GM19099 (cell line): ENCODE data around the gene GJB4.

Source experiments
- POLR2A ChIP-seq: IDR thresholded peaks from 3 replicates; pipeline ENCODE4 v1.6.1; 2011; ENCODE audit warnings: low read depth; ENCODE audit not compliant: insufficient read length; ENCODE audit errors: extremely low read depth

Gene GJB4

GRCh38 chr1:34742667-34743270, 16.8 kb upstream of the GJB4 start:
- TF ChIP-seq POLR2A, result no peak

- no peak for TF ChIP-seq POLR2A
Observed at GRCh38 chr1:34743775-34744174, 15.8 kb upstream of the GJB4 start.

GRCh38 chr1:34744851-34745250, 14.7 kb upstream of the GJB4 start:
- TF ChIP-seq POLR2A, result no peak

- TF ChIP-seq POLR2A, result no peak
Observed at GRCh38 chr1:34745666-34746065, 13.9 kb upstream of the GJB4 start.

GRCh38 chr1:34746101-34746500, 13.4 kb upstream of the GJB4 start:
- TF ChIP-seq POLR2A, result no peak

GRCh38 chr1:34746785-34747637, 12.5 kb upstream of the GJB4 start:
- TF ChIP-seq POLR2A, result no peak

GRCh38 chr1:34747638-34747941, 11.9 kb upstream of the GJB4 start:
- TF ChIP-seq POLR2A, result no peak

GRCh38 chr1:34749992-34750391, 9.5 kb upstream of the GJB4 start:
- no peak for TF ChIP-seq POLR2A

- TF ChIP-seq POLR2A, result no peak
Observed at GRCh38 chr1:34750610-34751009, 8.9 kb upstream of the GJB4 start.

- no peak for TF ChIP-seq POLR2A
Observed at GRCh38 chr1:34753163-34753562, 6.4 kb upstream of the GJB4 start.

- no peak for TF ChIP-seq POLR2A
Observed at GRCh38 chr1:34754964-34755637, 4.4 kb upstream of the GJB4 start, which contains the start of gene GJB5. Gene GJB5, plus strand, starts transcription at chr1:34755047. Its CDS starts 2,284 bp downstream, at chr1:34757331.

GRCh38 chr1:34755961-34756360, 3.6 kb upstream of the GJB4 start:
- no peak for TF ChIP-seq POLR2A

GRCh38 chr1:34757386-34757785, 2.2 kb upstream of the GJB4 start:
- no peak for TF ChIP-seq POLR2A

GRCh38 chr1:34758751-34759150, 789 bp upstream of the GJB4 start:
- TF ChIP-seq POLR2A, result no peak

- no peak for TF ChIP-seq POLR2A
Observed at GRCh38 chr1:34761176-34761761, 1.7 kb downstream of the GJB4 start.
